K562 treated with DMSO at 1 percent for 12 hours (cell line): Measurements from ENCODE around the gene XAGE2. TPM values are rescaled to one million over a fixed set of nuclear protein-coding genes. Genes with fewer than 3 reads are reported as not detected.

ENCODE experiments used
- total RNA-seq: library from RNA; unstranded; fragments of 300-600 nt; gene quantifications from 2 replicates; pipeline ENCODE4 v1.2.3, GENCODE V29; 2022; ENCODE audit not compliant: insufficient read depth

Gene XAGE2, protein sequence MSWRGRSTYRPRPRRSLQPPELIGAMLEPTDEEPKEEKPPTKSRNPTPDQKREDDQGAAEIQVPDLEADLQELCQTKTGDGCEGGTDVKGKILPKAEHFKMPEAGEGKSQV
- not detected in 2 replicates for total RNA-seq

GRCh38 chrX:52368368-52369055 is at the start of gene XAGE2:
Gene XAGE2, plus strand, starts transcription at chrX:52369021. Its CDS starts 994 bp downstream, at chrX:52370015.

Other genes with a start within 250 kb of the XAGE2 start
- gene MAGED4, start 184.1 kb upstream of the XAGE2 start, total RNA-seq: not detected in 2 replicates
- 45.8 and 180 TPM in 2 replicates for gene XAGE1A, start 126.8 kb downstream of the XAGE2 start, total RNA-seq
- gene XAGE1B, start 148.0 kb downstream of the XAGE2 start, total RNA-seq: 110 and 161 TPM in 2 replicates